PFSK-1 (cell line): ENCODE results near the gene TCIRG1.

Experiments used
- POLR2AphosphoS5 ChIP-seq: IDR thresholded peaks from 2 replicates; pipeline ENCODE4 v1.6.1; 2012; ENCODE audit warnings: low read depth, mild to moderate bottlenecking, control low read depth, low read length, moderate library complexity
- SIN3A ChIP-seq: IDR thresholded peaks from 2 replicates; pipeline ENCODE4 v1.6.1; 2012; ENCODE audit warnings: mild to moderate bottlenecking, low read length, moderate library complexity, borderline replicate concordance; ENCODE audit not compliant: insufficient read depth
- TAF1 ChIP-seq: IDR thresholded peaks from 2 replicates; pipeline ENCODE4 v1.6.1; 2012; ENCODE audit warnings: low read length, control low read depth, borderline replicate concordance; ENCODE audit not compliant: insufficient read depth
- TF ChIP-seq, protein P1 (sequence below), 2 experiments: IDR thresholded peaks; 2 replicates each; pipeline versions ENCODE4 v1.6.1 to v1.8.0; 2011 to 2012; ENCODE audit warnings: low read depth in 2 of 2, low read length in 2 of 2, control low read depth in 1 of 2, inconsistent platforms in 1 of 2, mild to moderate bottlenecking in 1 of 2, moderate library complexity in 1 of 2; ENCODE audit not compliant: insufficient read depth in 1 of 2

DNA sequence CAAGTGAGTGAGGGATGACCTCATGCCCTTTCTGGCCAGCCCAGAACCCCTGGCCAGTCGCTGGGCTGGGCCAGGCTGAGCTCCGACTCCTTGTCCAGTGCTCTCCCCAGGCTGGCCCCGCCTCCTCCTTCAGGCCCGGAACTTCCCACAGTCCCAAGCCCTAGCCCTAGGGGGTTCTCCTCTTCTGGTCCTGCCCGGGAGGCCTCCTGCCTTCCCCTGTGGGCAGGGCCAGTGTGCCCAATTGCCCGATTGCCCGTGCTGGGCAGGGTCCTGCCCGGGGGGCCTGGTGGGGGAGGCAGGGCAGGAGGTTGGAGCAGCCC is 4.2 kb downstream of the TCIRG1 start:
- TF ChIP-seq TAF1 = no peak
- TF ChIP-seq, protein P1, sequence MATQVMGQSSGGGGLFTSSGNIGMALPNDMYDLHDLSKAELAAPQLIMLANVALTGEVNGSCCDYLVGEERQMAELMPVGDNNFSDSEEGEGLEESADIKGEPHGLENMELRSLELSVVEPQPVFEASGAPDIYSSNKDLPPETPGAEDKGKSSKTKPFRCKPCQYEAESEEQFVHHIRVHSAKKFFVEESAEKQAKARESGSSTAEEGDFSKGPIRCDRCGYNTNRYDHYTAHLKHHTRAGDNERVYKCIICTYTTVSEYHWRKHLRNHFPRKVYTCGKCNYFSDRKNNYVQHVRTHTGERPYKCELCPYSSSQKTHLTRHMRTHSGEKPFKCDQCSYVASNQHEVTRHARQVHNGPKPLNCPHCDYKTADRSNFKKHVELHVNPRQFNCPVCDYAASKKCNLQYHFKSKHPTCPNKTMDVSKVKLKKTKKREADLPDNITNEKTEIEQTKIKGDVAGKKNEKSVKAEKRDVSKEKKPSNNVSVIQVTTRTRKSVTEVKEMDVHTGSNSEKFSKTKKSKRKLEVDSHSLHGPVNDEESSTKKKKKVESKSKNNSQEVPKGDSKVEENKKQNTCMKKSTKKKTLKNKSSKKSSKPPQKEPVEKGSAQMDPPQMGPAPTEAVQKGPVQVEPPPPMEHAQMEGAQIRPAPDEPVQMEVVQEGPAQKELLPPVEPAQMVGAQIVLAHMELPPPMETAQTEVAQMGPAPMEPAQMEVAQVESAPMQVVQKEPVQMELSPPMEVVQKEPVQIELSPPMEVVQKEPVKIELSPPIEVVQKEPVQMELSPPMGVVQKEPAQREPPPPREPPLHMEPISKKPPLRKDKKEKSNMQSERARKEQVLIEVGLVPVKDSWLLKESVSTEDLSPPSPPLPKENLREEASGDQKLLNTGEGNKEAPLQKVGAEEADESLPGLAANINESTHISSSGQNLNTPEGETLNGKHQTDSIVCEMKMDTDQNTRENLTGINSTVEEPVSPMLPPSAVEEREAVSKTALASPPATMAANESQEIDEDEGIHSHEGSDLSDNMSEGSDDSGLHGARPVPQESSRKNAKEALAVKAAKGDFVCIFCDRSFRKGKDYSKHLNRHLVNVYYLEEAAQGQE (IDR thresholded peaks at IDR 0.05; ENCODE audit: insufficient read depth in 1 of 2, low read depth in 2 of 2, low read length in 2 of 2) = no peak
- no peak for TF ChIP-seq SIN3A
- no peak for TF ChIP-seq POLR2AphosphoS5
